Ishikawa (cell line): ENCODE data around the gene HTR3A.

ENCODE experiments used
- EGR1 ChIP-seq: IDR thresholded peaks from 2 replicates; pipeline ENCODE4 v1.6.1; 2012
- EP300 ChIP-seq: IDR thresholded peaks from 2 replicates; pipeline ENCODE4 v1.6.1; 2012; ENCODE audit warnings: borderline replicate concordance
- FOXM1 ChIP-seq: IDR thresholded peaks from 2 replicates; pipeline ENCODE4 v1.6.1; 2012; ENCODE audit warnings: low read depth, borderline replicate concordance
- TAF1 ChIP-seq: IDR thresholded peaks from 2 replicates; pipeline ENCODE4 v1.6.1; 2012; ENCODE audit warnings: low read depth, mild to moderate bottlenecking
- TCF12 ChIP-seq: IDR thresholded peaks from 2 replicates; pipeline ENCODE4 v1.6.1; 2012; ENCODE audit warnings: low read depth
- TEAD4 ChIP-seq: IDR thresholded peaks from 2 replicates; pipeline ENCODE4 v1.6.1; 2012
- USF1 ChIP-seq: IDR thresholded peaks from 2 replicates; pipeline ENCODE4 v1.6.1; 2012
- ZBTB7A ChIP-seq: IDR thresholded peaks from 2 replicates; pipeline ENCODE4 v1.6.1; 2012; ENCODE audit warnings: low read depth

- no peak for TF ChIP-seq TCF12
- TF ChIP-seq EGR1: no peak
- no peak for TF ChIP-seq EP300
- no peak for TF ChIP-seq USF1
- TF ChIP-seq FOXM1: no peak
- TF ChIP-seq ZBTB7A: no peak
- TF ChIP-seq TAF1: no peak
- no peak for TF ChIP-seq TEAD4
Observed at GRCh38 chr11:114019574-114019973, 44.7 kb downstream of the HTR3A start.
